ENCODE measurements around the gene PRKACG. TPM values are rescaled to one million over a fixed set of nuclear protein-coding genes. Genes with fewer than 3 reads are reported as not detected.

PRKACG gene
- total RNA-seq, 1 donor from 2014 or later, result not detected

GRCh38 chr9:69016191-69017096, 2.5 kb upstream of the PRKACG start:
- ATAC-seq, result no peak
- intact Hi-C loops (cut with DNase I), result no loop called here
- DNase-seq, result no peak

GRCh38 chr9:69013382-69013727, 558 bp downstream of the PRKACG start:
- Histone ChIP-seq H3K36me3 (peaks cover 4% of the 10 kb centered on the region), H3K27ac (no peak overlapping the region), H3K4me3 (no peak overlapping the region), H3K4me1 (no peaks in the 10 kb centered on the region), H3K9me3 (no peaks in the 10 kb centered on the region), H3K27me3 (ENCODE audit: low read depth) (no peaks in the 10 kb centered on the region)
- ATAC-seq (no peak), DNase-seq (no peak)
- intact Hi-C loops (cut with DNase I), result no loop called here
- no peak for TF ChIP-seq CTCF (IDR thresholded peaks at IDR 0.05)

More at GRCh38 chr9:69016191-69017096, 2.5 kb upstream of the PRKACG start:
- Histone ChIP-seq H3K4me1 (no peaks in the 10 kb centered on the region), H3K36me3 (no peaks in the 10 kb centered on the region), H3K27me3 (ENCODE audit: low read depth) (no peaks in the 10 kb centered on the region), H3K4me3 (no peak overlapping the region), H3K27ac (no peak overlapping the region), H3K9me3 (no peaks in the 10 kb centered on the region)
- no peak for TF ChIP-seq CTCF (IDR thresholded peaks at IDR 0.05)

- no peak overlapping the region for H3K27ac ChIP-seq
- H3K27me3 ChIP-seq (ENCODE audit: low read depth), result no peaks in the 10 kb centered on the region
- TF ChIP-seq CTCF (IDR thresholded peaks at IDR 0.05), result no peak
- H3K36me3 ChIP-seq, result peaks cover 4% of the 10 kb centered on the region
- no peak overlapping the region for H3K4me3 ChIP-seq
- ATAC-seq, result no peak
- intact Hi-C loops (cut with DNase I), result no loop called here
- no peak for DNase-seq
- H3K9me3 ChIP-seq, result no peaks in the 10 kb centered on the region
- no peaks in the 10 kb centered on the region for H3K4me1 ChIP-seq
These were observed 1.1 kb downstream of the PRKACG start for GRCh38 chr9:69012696-69013381.

GRCh38 chr9:69009708-69010107, 4.2 kb downstream of the PRKACG start:
- no peaks in the 10 kb centered on the region for H3K4me1 ChIP-seq
- H3K27me3 ChIP-seq (ENCODE audit: low read depth), result no peaks in the 10 kb centered on the region
- H3K4me3 ChIP-seq, result no peak overlapping the region
- DNase-seq, result no peak
- no peak overlapping the region for H3K27ac ChIP-seq
- peaks cover 4% of the 10 kb centered on the region for H3K36me3 ChIP-seq
- TF ChIP-seq CTCF (IDR thresholded peaks at IDR 0.05), result no peak
- intact Hi-C loops (cut with DNase I), result no loop called here
- no peaks in the 10 kb centered on the region for H3K9me3 ChIP-seq
- no peak for ATAC-seq

- Histone ChIP-seq H3K27me3 (ENCODE audit: low read depth) (no peaks in the 10 kb centered on the region), H3K9me3 (no peaks in the 10 kb centered on the region), H3K36me3 (peaks cover 3% of the 10 kb centered on the region), H3K4me1 (no peaks in the 10 kb centered on the region), H3K27ac (no peak overlapping the region), H3K4me3 (no peak overlapping the region)
- no peak for DNase-seq
- intact Hi-C loops (cut with DNase I), result no loop called here
- no peak for TF ChIP-seq CTCF (IDR thresholded peaks at IDR 0.05)
- no peak for ATAC-seq
These were observed 9.1 kb downstream of the PRKACG start for GRCh38 chr9:69004836-69005235.

All from lower lobe of right lung (tissue), 2 donors.